SK-MEL-5 (cell line): ENCODE measurements around the gene SPRY2. TPM values are rescaled to one million over a fixed set of nuclear protein-coding genes. Genes with fewer than 3 reads are reported as not detected.
A peak's percentile ranks its signal among the peaks of the same experiment; 100 is the strongest.
"Not testable (repeated sequence)": the region's sequence is repeated elsewhere in the genome, so short reads cannot be mapped to it uniquely, and the experiment has no call there.

Experiments
- DNase-seq: peaks from one replicate; pipeline ENCODE4 v3.0.0-alpha.2; 2016; ENCODE audit warnings: low read depth, low spot score
- in situ Hi-C: cut with HindIII; loops from 2 replicates; pipeline ENCODE4 v1.10.0; 2016; ENCODE audit warnings: low sequenced_read_pairs, high pct_unique_total_duplicates, low pct_unique_long_range_greater_than_20kb
- total RNA-seq: library from RNA; depleted of rRNA; stranded (reverse); fragments of >200 nt; shearing (Covaris generic); gene quantifications from 2 replicates; pipeline ENCODE4 v1.2.3, GENCODE V29; 2014

Gene SPRY2
- total RNA-seq, 1 experiment from 2014 or later = 90.2 TPM

GRCh38 chr13:80359778-80360452 is 19.0 kb upstream of the SPRY2 start:
- in situ Hi-C loops = no loop called here
- peak; percentile 41 for DNase-seq

DNA sequence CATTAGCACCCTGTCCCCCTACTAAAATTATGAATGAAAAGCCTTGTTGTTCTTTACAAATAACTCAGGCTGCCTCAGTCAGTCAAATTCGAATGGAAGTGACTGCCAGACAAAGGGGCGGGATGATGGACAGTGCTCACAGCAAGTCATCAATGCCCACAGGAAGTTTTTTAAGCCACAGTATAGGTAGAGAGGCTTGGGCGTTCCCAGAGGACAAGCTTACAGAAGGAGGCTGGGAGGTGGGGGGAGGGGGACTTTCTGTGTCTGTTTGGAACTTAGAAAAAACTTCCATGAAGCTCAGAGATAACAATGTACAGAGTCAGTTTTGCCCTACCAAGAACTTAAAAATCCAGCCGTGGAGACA is 18.5 kb upstream of the SPRY2 start:
- peak; percentile 59 for DNase-seq
- in situ Hi-C loops = no loop called here

DNA sequence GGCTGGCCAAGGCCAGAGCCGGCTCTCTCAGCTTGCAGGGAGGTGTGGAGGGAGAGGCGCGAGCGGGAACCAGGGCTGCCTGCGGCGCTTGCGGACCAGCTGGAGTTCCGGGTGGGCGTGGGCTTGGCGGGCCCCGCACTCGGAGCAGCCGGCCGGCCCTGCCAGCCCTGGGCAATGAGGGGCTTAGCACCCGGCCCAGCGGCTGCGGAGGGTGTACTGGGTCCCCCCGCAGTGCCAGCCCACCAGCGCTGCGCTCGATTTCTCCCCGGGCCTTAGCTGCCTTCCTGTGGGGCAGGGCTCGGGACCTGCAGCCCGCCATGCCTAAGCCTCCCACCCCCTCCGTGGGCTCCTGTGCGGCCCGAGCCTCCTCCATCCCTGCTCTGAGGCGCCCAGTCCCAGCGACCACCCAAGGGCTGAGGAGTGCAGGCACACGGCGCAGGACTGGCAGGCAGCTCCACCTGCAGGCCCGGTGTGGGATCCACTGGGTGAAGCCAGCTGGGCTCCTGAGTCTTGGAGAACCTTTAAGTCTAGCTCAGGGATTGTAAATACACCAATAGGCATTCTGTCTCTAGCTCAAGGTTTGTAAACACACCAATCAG is 14.7 kb upstream of the SPRY2 start:
- DNase-seq, in situ Hi-C loops: not testable (repeated sequence)

- in situ Hi-C loops = no loop called here
Observed at GRCh38 chr13:80348750-80349149, 7.8 kb upstream of the SPRY2 start.

DNA sequence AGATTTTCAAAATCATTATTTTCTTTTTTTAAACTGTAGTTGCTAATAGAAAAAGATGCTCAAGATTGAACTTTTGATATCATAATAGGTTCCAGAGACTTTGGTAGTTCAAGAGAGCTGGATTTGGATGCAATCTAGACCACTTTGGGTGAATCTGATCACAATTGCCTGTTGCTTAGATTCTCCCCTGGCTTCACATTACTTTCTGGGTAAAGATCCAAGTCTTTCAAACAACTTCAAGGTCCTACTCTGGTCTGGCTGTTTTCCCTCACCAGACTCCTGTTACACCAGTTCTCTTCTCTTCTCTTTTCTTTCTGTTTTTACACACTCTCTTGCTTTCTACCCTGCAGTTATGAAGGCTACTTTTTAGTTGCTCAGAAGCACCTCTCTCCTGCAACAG is 7.4 kb upstream of the SPRY2 start:
- in situ Hi-C loops = no loop called here

More at GRCh38 chr13:80348750-80349149, 7.8 kb upstream of the SPRY2 start:
- no peak for DNase-seq

GRCh38 chr13:80345771-80346510 is 5.0 kb upstream of the SPRY2 start:
- in situ Hi-C loops = no loop called here
- no peak for DNase-seq

More for the DNA sequence above, 7.4 kb upstream of the SPRY2 start:
- no peak for DNase-seq

- in situ Hi-C loops, DNase-seq: not testable (repeated sequence)
Observed at GRCh38 chr13:80344032-80344431, 3.1 kb upstream of the SPRY2 start.

GRCh38 chr13:80342471-80343371 is 1.8 kb upstream of the SPRY2 start:
- peak; percentile 81 for DNase-seq
- in situ Hi-C loops = no loop called here

GRCh38 chr13:80341756-80342370 is 937 bp upstream of the SPRY2 start:
- DNase-seq = peak; percentile 80
- in situ Hi-C loops = no loop called here

DNA sequence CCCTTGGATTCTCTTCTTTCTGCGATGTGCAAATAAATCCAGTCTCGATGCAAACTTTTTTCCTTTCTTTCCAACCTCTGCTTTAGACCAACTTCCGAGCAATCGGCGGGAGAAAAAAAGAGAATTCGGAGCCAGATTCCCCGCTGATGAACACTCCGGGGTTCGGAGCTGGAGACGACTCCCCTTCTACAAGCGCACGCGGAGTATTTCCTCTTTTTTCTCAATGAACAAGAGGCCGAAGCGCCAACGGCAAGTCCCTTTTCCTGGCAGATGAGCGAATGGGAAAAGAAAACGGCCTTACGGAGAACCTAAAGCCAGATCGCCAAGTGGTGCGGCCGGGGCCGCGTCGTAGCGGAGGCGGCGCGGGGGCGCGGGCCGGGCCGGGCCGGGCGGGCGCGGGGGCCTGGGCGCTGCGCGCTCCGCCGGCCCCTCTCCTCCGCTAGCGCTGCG is 250 bp downstream of the SPRY2 start:
- in situ Hi-C loops = no loop called here
- DNase-seq = no peak

- DNase-seq = peak; percentile 44
- in situ Hi-C loops = no loop called here
Observed at GRCh38 chr13:80339912-80340650, 845 bp downstream of the SPRY2 start.

GRCh38 chr13:80339563-80339911 is 1.4 kb downstream of the SPRY2 start:
- peak; percentile 56 for DNase-seq
- in situ Hi-C loops = no loop called here

- peak; percentile 85 for DNase-seq
- in situ Hi-C loops = no loop called here
Observed at GRCh38 chr13:80338781-80339562, 2.0 kb downstream of the SPRY2 start.

DNA sequence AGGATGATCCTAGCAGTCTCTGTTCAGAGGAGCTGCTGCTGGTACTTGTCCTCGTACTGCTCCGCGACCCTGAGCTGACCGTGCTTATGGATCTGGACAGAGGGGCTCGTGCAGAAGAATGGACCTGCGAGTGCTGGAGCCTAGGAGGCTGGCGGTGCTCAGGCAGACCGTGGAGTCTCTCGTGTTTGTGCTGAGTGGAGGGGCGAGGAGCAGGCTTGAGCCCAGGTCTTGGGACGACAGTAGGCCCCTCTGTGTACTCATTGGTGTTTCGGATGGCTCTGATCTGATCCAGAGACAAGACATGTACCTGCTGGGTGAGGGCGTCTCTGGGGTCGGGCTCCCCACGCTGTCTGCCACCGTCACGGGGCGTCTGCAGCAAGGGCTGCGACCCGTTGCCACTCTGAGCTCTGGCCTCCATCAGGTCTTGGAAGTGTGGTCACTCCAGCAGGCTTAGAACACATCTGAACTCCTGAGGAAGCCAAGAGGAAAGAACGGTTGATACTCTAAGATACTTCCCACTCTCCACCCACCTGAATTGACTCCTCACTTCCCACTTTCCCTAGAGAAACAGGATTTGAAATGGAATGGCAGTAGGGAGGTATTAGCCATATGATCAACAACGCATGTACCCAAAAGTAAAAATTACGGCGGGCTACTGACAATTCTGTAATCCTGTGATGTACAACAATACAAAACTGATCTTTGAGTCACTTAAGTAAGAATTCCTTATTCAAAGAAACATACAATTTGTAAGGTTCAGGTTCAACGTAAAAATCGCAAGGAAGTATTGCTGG is 3.4 kb downstream of the SPRY2 start:
- in situ Hi-C loops = no loop called here
- DNase-seq = peak; percentile 41

DNA sequence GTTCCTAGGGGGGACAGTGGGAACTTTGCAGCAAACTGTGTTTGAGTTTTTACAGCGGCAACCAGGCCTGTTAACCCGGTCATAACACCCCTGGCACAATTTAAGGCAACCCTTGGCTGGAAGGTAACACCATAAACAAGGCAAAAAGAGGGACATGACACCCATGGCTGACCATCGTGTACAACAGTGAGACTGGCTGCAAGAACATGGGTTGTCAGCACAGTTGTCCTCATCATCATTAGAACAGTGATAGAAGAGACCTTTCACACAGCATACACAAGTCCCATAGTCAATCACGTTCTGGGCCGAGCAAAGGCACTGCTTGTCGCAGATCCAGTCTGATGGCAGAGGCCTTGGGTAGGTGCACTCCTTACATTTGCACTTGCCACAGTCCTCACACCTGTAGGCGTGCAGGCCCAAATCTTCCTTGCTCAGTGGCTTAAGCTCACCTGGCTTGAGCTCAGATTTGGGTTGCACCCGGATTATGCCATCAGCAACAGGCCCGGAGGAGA is 4.1 kb downstream of the SPRY2 start:
- in situ Hi-C loops = no loop called here
- peak; percentile 59 for DNase-seq
